CD14-positive monocyte (primary cell): Measurements from ENCODE around the gene PROM2. TPM values are rescaled to one million over a fixed set of nuclear protein-coding genes. Genes with fewer than 3 reads are reported as not detected.

Experiments
- DNase-seq, 3 donors: peaks; one replicate each; pipeline ENCODE4 v3.0.0-alpha.2; 2011 to 2022
- H2AFZ ChIP-seq: 2 replicates; pipeline ENCODE4 v1.6.0; 2012; ENCODE audit warnings: mild to moderate bottlenecking, low read depth, low read length, inconsistent platforms; ENCODE audit not compliant: insufficient read depth, poor library complexity, severe bottlenecking
- H3K27ac ChIP-seq, 2 donors: 1 replicate in 1 of 2; 2 replicates in 1 of 2; pipeline ENCODE4 v1.5.1; 2012 to 2013; ENCODE audit warnings: low read length in 2 of 2, control low read depth in 1 of 2, inconsistent platforms in 1 of 2, low read depth in 1 of 2, mild to moderate bottlenecking in 1 of 2
- H3K27me3 ChIP-seq, 2 donors: one replicate each; pipeline versions ENCODE4 v1.6.0 to v1.6.1; 2011 to 2013; ENCODE audit warnings: low read length in 2 of 2; ENCODE audit not compliant: control insufficient read depth in 2 of 2, insufficient read depth in 2 of 2
- H3K36me3 ChIP-seq, 2 donors: replicated peaks in 1 of 2; 1 replicate in 1 of 2; 2 replicates in 1 of 2; pipeline versions ENCODE4 v1.5.1 to v1.6.1; 2012 to 2013; ENCODE audit warnings: low read length in 2 of 2, control low read depth in 1 of 2, inconsistent platforms in 1 of 2, mild to moderate bottlenecking in 1 of 2; ENCODE audit not compliant: insufficient read depth in 2 of 2, control insufficient read depth in 1 of 2
- H3K4me1 ChIP-seq, 2 donors: 1 replicate in 1 of 2; 2 replicates in 1 of 2; pipeline versions ENCODE4 v1.5.1 to v1.6.1; 2012 to 2013; ENCODE audit warnings: low read length in 2 of 2, control low read depth in 1 of 2, inconsistent platforms in 1 of 2, mild to moderate bottlenecking in 1 of 2, moderate library complexity in 1 of 2; ENCODE audit not compliant: insufficient read depth in 2 of 2, control insufficient read depth in 1 of 2
- H3K4me2 ChIP-seq: replicated peaks from 2 replicates; pipeline ENCODE3; 2012; ENCODE audit warnings: low read length, moderate library complexity, mild to moderate bottlenecking; ENCODE audit not compliant: poor library complexity, severe bottlenecking; ENCODE audit errors: extremely low read depth
- H3K4me3 ChIP-seq, 3 experiments: fragments of 200-600 bp in 1 of 3; sonication (generic) in 1 of 3; replicated peaks in 1 of 3; 1 replicate in 2 of 3; 2 replicates in 1 of 3; pipeline ENCODE4 v1.5.1; 2011 to 2013; ENCODE audit warnings: low read length in 3 of 3, mild to moderate bottlenecking in 3 of 3, control low read depth in 2 of 3, low read depth in 2 of 3, inconsistent platforms in 1 of 3, moderate library complexity in 1 of 3
- H3K79me2 ChIP-seq: 2 replicates; pipeline ENCODE4 v1.6.0; 2012; ENCODE audit warnings: mild to moderate bottlenecking, control low read depth, inconsistent platforms, low read length, moderate library complexity; ENCODE audit not compliant: insufficient read depth
- H3K9ac ChIP-seq: 2 replicates; pipeline ENCODE4 v1.6.0; 2017; ENCODE audit warnings: low read length, mild to moderate bottlenecking; ENCODE audit not compliant: insufficient read depth, poor library complexity, severe bottlenecking
- H3K9me3 ChIP-seq, 2 donors: replicated peaks in 1 of 2; 1 replicate in 1 of 2; 2 replicates in 1 of 2; pipeline versions ENCODE4 v1.5.1 to v1.6.1; 2012 to 2013; ENCODE audit warnings: low read length in 2 of 2, control low read depth in 1 of 2; ENCODE audit not compliant: control insufficient read depth in 1 of 2, insufficient read depth in 1 of 2
- H4K20me1 ChIP-seq: 2 replicates; pipeline ENCODE4 v1.6.0; 2012; ENCODE audit warnings: mild to moderate bottlenecking, low read length, control low read depth, moderate library complexity; ENCODE audit not compliant: insufficient read depth
- H3K27ac Mint-ChIP-seq, 7 donors: one replicate each; pipeline ENCODE4 v1.8.0; 2020; ENCODE audit warnings: mild to moderate bottlenecking in 7 of 7, mixed read lengths in 7 of 7, moderate library complexity in 6 of 7, inconsistent platforms in 2 of 7
- H3K27me3 Mint-ChIP-seq, 3 donors: one replicate each; pipeline ENCODE4 v1.8.0; 2021 to 2022; ENCODE audit warnings: low read depth in 3 of 3, mild to moderate bottlenecking in 3 of 3, mixed read lengths in 3 of 3, moderate library complexity in 3 of 3, inconsistent platforms in 1 of 3
- H3K36me3 Mint-ChIP-seq, 2 donors: one replicate each; pipeline ENCODE4 v1.8.0; 2020; ENCODE audit warnings: mixed read lengths in 2 of 2, inconsistent platforms in 1 of 2, mild to moderate bottlenecking in 1 of 2
- H3K4me1 Mint-ChIP-seq: one replicate; pipeline ENCODE4 v1.8.0; 2020; ENCODE audit warnings: mild to moderate bottlenecking, mixed read lengths
- H3K4me3 Mint-ChIP-seq, 2 donors: one replicate each; pipeline ENCODE4 v1.8.0; 2020; ENCODE audit warnings: mild to moderate bottlenecking in 2 of 2, mixed read lengths in 2 of 2, moderate library complexity in 1 of 2
- H3K9me3 Mint-ChIP-seq, 7 donors: one replicate each; pipeline ENCODE4 v1.8.0; 2020 to 2022; ENCODE audit warnings: mixed read lengths in 7 of 7, mild to moderate bottlenecking in 6 of 7, moderate library complexity in 6 of 7, inconsistent platforms in 2 of 7
- CTCF ChIP-seq: fragments of 200-600 bp; IDR thresholded peaks from one replicate; pipeline ENCODE4 v1.8.0; 2022; ENCODE audit warnings: antibody characterized with exemption, mild to moderate bottlenecking
- WGBS: methylation state at CpG from one replicate; pipeline ENCODE4 v1.1.5; 2013; ENCODE audit warnings: missing lambda C conversion rate; ENCODE audit not compliant: insufficient coverage; 5-methylcytosine and 5-hydroxymethylcytosine counted together
- intact Hi-C, 2 donors: fragments of 100-400 bp; cut with micrococcal nuclease; formaldehyde crosslinking; loops; one replicate each; pipeline versions ENCODE4 v1.15.0 to v1.15.1; 2023
- polyA plus RNA-seq, 3 donors: library from polyadenylated mRNA; depleted of rRNA in 1 of 3; unstranded in 2 of 3; stranded (reverse) in 1 of 3; fragments of 300-500 nt in 2 of 3; fragments of >200 nt in 1 of 3; fragmentation: Illumina TruSeq in 2 of 3; gene quantifications; 1 replicate in 2 of 3; 2 replicates in 1 of 3; pipeline ENCODE4 v1.2.3, GENCODE V29; 2012 to 2021

PROM2 gene
- polyA plus RNA-seq, 3 donors = 0.41 TPM; not detected in 2

GRCh38 chr2:95275601-95276243 lies 1.5 kb downstream of the PROM2 start:
- Mint-ChIP-seq H3K4me1 (no peaks in the 10 kb centered on the region), H3K36me3 (no peaks in the 10 kb centered on the region), H3K27ac (no peak overlapping the region), H3K9me3 (peaks cover 0 to 4% (median 1%) of the 10 kb centered on the region in 7 donors), H3K27me3 (peaks cover 0 to 6% (median 4%) of the 10 kb centered on the region in 3 donors), H3K4me3 (no peak overlapping the region)
- H3K27me3 ChIP-seq = no peaks in the 10 kb centered on the region
- no peak for DNase-seq
- no peak overlapping the region for H3K4me3 ChIP-seq
- no peaks in the 10 kb centered on the region for H3K36me3 ChIP-seq
- H3K4me1 ChIP-seq = no peaks in the 10 kb centered on the region
- intact Hi-C loops = no loop called here
- H3K79me2 ChIP-seq = no peaks in the 10 kb centered on the region
- no peak overlapping the region for H3K4me2 ChIP-seq
- no peaks in the 10 kb centered on the region for H4K20me1 ChIP-seq
- TF ChIP-seq CTCF = no peak
- H3K9me3 ChIP-seq = no peaks in the 10 kb centered on the region
- no peak overlapping the region for H2AFZ ChIP-seq
- WGBS = 84% methylated on average over 25 of the region's 28 CpGs
- no peak overlapping the region for H3K27ac ChIP-seq
- no peak overlapping the region for H3K9ac ChIP-seq

- no peak for TF ChIP-seq CTCF
- peaks cover 0 to 4% (median 1%) of the 10 kb centered on the region in 7 donors for H3K9me3 Mint-ChIP-seq
- Histone ChIP-seq H4K20me1 (no peaks in the 10 kb centered on the region), H3K9ac (no peak overlapping the region), H3K36me3 (no peaks in the 10 kb centered on the region), H3K4me1 (no peaks in the 10 kb centered on the region), H3K9me3 (no peaks in the 10 kb centered on the region), H2AFZ (no peak overlapping the region), H3K79me2 (no peaks in the 10 kb centered on the region), H3K27ac (no peak overlapping the region), H3K4me2 (no peak overlapping the region), H3K27me3 (no peaks in the 10 kb centered on the region), H3K4me3 (no peak overlapping the region)
- DNase-seq = no peak
- intact Hi-C loops = no loop called here
- no peak overlapping the region for H3K4me3 Mint-ChIP-seq
- H3K36me3 Mint-ChIP-seq = no peaks in the 10 kb centered on the region
- 91% methylated on average over 8 of the region's 22 CpGs for WGBS
- H3K27me3 Mint-ChIP-seq = peaks cover 0 to 6% (median 4%) of the 10 kb centered on the region in 3 donors
- H3K27ac Mint-ChIP-seq = no peak overlapping the region
- no peaks in the 10 kb centered on the region for H3K4me1 Mint-ChIP-seq
Measured at GRCh38 chr2:95276244-95276887, 2.1 kb downstream of the PROM2 start.
